ENCODE measurements around the gene TP63.

DNA sequence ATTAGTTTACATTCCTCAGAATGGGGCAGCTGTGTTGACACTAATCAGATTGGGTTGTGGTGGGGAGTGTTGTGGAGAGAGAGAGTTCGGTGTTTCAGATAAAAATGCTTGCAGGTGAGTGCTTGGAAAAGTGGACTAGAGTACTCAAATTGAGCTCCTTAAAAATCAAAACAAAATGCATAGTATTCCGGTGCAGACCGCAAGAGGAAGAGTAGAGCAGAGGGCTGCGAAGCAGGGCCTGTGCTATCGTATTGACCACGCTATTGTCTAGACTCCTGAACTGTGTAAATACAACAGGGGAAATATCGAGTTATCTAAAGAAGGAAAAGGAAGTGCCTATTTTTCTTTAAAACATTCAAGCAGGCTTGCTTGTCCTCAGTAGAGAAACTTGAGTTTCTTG is 159.5 kb downstream of the TP63 start:
- TF ChIP-seq, protein P1, sequence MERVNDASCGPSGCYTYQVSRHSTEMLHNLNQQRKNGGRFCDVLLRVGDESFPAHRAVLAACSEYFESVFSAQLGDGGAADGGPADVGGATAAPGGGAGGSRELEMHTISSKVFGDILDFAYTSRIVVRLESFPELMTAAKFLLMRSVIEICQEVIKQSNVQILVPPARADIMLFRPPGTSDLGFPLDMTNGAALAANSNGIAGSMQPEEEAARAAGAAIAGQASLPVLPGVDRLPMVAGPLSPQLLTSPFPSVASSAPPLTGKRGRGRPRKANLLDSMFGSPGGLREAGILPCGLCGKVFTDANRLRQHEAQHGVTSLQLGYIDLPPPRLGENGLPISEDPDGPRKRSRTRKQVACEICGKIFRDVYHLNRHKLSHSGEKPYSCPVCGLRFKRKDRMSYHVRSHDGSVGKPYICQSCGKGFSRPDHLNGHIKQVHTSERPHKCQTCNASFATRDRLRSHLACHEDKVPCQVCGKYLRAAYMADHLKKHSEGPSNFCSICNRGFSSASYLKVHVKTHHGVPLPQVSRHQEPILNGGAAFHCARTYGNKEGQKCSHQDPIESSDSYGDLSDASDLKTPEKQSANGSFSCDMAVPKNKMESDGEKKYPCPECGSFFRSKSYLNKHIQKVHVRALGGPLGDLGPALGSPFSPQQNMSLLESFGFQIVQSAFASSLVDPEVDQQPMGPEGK (CRISPR knock-in tag; IDR thresholded peaks at IDR 0.05; ENCODE audit: borderline replicate concordance): no peak
- TF ChIP-seq, protein P2, sequence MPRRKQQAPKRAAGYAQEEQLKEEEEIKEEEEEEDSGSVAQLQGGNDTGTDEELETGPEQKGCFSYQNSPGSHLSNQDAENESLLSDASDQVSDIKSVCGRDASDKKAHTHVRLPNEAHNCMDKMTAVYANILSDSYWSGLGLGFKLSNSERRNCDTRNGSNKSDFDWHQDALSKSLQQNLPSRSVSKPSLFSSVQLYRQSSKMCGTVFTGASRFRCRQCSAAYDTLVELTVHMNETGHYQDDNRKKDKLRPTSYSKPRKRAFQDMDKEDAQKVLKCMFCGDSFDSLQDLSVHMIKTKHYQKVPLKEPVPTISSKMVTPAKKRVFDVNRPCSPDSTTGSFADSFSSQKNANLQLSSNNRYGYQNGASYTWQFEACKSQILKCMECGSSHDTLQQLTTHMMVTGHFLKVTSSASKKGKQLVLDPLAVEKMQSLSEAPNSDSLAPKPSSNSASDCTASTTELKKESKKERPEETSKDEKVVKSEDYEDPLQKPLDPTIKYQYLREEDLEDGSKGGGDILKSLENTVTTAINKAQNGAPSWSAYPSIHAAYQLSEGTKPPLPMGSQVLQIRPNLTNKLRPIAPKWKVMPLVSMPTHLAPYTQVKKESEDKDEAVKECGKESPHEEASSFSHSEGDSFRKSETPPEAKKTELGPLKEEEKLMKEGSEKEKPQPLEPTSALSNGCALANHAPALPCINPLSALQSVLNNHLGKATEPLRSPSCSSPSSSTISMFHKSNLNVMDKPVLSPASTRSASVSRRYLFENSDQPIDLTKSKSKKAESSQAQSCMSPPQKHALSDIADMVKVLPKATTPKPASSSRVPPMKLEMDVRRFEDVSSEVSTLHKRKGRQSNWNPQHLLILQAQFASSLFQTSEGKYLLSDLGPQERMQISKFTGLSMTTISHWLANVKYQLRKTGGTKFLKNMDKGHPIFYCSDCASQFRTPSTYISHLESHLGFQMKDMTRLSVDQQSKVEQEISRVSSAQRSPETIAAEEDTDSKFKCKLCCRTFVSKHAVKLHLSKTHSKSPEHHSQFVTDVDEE (CRISPR knock-in tag; IDR thresholded peaks at IDR 0.05): no peak
- TF ChIP-seq ZNF70 (CRISPR knock-in tag; IDR thresholded peaks at IDR 0.05) (no peak), ARNTL (CRISPR knock-in tag; IDR thresholded peaks at IDR 0.05; ENCODE audit: borderline replicate concordance, low read depth) (no peak), ZFP3 (CRISPR knock-in tag; IDR thresholded peaks at IDR 0.05) (no peak), ZFP30 (CRISPR knock-in tag; IDR thresholded peaks at IDR 0.05) (no peak)
- TF ChIP-seq, protein P3, sequence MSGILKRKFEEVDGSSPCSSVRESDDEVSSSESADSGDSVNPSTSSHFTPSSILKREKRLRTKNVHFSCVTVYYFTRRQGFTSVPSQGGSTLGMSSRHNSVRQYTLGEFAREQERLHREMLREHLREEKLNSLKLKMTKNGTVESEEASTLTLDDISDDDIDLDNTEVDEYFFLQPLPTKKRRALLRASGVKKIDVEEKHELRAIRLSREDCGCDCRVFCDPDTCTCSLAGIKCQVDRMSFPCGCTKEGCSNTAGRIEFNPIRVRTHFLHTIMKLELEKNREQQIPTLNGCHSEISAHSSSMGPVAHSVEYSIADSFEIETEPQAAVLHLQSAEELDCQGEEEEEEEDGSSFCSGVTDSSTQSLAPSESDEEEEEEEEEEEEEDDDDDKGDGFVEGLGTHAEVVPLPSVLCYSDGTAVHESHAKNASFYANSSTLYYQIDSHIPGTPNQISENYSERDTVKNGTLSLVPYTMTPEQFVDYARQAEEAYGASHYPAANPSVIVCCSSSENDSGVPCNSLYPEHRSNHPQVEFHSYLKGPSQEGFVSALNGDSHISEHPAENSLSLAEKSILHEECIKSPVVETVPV (CRISPR knock-in tag; IDR thresholded peaks at IDR 0.05): no peak
- TF ChIP-seq, protein P4, sequence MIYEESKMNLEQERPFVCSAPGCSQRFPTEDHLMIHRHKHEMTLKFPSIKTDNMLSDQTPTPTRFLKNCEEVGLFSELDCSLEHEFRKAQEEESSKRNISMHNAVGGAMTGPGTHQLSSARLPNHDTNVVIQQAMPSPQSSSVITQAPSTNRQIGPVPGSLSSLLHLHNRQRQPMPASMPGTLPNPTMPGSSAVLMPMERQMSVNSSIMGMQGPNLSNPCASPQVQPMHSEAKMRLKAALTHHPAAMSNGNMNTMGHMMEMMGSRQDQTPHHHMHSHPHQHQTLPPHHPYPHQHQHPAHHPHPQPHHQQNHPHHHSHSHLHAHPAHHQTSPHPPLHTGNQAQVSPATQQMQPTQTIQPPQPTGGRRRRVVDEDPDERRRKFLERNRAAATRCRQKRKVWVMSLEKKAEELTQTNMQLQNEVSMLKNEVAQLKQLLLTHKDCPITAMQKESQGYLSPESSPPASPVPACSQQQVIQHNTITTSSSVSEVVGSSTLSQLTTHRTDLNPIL (CRISPR knock-in tag; IDR thresholded peaks at IDR 0.05; ENCODE audit: low read depth): no peak

All from SK-N-SH treated with all-trans-retinoic acid at 6 μM for 48 hours (cell line).